ENCODE measurements around the gene NMT1. TPM values are rescaled to one million over a fixed set of nuclear protein-coding genes. Genes with fewer than 3 reads are reported as not detected.

NMT1 gene
- total RNA-seq, 1 experiment from 2014 or later: 733 TPM

GRCh38 chr17:45135978-45136791, 75.1 kb downstream of the NMT1 start:
- no peak for DNase-seq (ENCODE audit: low spot score)

DNA sequence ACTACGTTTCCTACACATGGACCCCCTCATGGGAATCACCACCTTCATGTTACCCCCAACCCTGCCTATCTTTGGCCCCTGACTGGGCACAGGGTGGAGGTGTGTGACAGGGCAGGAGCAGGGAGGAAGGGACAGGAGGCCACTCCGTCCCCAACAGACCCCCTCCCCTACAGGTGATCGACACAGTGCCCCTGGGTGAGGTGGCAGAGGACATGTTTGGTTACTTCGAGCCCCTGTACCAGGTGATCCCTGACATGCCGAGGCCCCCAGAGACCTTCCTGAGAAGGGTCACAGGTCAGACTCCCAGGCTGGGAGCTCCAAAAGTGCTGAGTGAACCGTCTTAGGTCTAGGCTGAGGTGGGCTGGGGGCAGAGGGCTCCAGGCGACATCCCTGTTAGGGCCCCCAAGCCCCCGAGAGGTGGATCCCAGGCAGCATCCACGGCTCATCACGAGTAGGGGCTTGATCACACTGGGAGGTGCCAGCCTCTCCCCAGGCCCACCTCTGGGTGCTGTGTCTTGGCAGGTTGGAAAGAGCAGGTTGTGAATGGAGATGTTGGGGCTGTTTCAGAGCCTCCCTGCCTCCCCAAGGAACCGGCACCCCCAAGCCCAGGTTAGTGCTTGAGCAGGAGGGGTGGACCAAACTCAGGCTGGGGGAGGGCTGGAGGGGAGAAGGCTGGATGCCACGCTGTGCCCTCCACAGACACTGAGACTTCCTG, 75.9 kb downstream of the NMT1 start:
- DNase-seq (ENCODE audit: low spot score): no peak

DNA sequence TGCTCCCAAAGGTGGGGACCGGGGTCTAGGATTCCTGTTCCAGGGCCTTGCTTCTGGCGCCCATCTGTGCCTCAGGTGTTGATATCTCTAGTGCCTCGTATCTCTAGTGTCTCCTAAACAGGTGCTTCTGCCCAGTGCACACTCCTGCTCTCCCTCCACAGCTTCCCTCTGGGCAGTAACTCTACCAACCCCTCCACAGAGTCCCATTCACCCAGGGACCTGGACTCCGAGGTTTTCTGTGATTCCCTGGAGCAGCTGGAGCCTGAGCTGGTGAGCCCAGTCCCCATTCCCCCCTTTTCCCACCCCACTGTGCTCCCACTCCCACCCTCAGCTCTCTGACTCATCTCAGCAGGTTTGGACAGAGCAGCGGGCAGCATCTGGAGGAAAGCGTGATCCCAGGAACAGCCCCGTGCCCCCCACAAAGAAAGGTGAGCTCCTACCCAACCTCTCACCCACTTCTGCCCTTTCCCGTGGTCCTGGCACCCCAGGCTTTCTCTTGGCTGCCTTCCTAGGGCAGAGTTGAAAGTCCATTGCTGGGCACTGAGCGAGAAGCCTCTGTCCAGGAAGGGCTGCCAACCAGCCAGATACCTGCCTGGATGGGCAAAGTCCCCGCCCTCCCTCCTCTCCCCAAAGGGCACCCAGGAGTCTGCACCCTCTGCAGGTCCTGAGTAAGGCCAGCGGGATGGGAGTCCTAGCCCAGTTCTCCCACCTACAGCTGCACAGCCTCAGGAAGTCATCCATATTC, 76.6 kb downstream of the NMT1 start:
- no peak for DNase-seq (ENCODE audit: low spot score)

- no peak for DNase-seq (ENCODE audit: low spot score)
These were observed 77.9 kb downstream of the NMT1 start for GRCh38 chr17:45138911-45139532.

- no peak for DNase-seq (ENCODE audit: low spot score)
These were observed 78.4 kb downstream of the NMT1 start for GRCh38 chr17:45139533-45139920.

GRCh38 chr17:45143094-45143670, 82.1 kb downstream of the NMT1 start:
- DNase-seq (ENCODE audit: low spot score): no peak

DNA sequence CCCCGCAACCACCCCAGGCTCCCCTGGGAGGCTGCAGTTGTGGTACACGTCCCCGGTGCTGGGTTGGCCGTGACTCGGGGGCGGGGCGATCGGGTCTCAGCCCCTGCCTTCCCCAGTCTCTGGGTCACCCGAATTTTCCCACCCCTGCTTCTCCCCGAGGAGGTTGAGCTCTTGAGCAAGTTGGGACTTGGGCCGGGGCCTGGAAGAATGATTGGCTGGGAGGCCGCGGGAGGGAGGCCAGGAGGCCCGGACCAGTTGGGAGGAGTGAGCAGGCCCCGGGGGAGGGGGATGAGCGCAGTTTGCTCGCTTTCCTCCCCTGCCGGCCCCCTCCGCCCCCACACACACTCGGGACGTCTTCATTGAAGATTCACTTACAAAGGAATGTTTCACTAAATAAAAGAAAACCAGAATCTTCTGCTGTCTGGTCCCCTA, 82.7 kb downstream of the NMT1 start:
- no peak for DNase-seq (ENCODE audit: low spot score)

DNA sequence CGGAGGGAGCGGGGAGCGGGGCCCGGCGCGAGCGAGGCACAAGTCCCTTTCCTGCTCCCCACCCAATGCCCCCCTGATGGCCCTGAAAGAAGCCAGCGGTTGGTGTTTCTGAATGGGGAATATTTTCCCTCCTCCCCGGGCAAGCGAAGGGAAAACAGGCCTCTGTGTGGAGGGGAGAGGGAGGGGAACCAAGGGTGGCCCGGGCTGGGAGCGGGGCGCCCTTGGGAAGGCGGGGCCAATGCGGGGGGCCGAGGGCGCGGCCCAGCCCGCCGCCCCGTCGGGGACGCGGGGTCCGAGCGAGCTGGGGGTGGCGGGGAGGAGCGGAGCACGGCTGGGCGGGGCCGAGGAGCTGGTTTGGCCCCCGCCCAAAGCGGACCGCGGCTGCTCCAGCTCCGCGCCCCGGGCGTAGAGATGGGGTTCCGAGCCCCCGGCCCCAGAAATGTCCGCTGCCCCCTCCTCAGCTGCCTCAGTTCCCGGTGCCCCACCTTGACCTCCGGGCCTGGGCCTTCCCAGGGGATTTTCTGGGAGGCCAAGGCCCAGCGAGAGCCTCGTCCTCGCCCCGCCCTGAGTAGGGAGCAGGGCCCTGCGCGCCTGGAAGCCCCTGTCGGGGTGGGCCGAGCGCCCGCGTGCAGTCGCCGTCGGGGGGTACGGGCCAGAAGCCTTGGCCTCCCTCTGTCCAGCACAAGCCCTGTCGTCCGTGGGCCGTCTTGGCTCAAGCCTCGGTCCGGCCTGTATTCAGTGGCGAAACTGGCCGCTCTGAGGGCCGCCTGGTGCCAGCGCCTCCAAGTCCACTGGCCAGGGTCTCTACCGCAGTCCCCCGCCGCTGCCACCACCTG, 83.3 kb downstream of the NMT1 start:
- no peak for DNase-seq (ENCODE audit: low spot score)

DNA sequence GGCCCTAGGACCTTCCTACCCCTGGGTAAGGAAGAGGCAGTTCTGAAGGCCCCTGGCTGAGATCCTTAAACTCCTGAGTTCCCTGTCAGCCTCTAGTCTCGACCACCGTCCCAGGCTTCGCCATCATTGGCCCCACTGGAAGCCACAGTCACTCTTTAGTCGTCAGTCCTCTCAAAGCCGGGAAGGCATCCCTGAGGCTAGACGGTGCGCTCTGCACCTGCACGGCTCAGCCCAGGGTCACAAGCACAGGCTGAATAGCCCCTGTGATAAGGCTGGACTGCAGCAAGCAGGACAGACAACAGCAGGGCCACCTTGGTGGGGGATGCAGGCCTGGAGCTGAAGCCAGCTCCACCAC, 83.9 kb downstream of the NMT1 start:
- DNase-seq (ENCODE audit: low spot score): no peak

DNA sequence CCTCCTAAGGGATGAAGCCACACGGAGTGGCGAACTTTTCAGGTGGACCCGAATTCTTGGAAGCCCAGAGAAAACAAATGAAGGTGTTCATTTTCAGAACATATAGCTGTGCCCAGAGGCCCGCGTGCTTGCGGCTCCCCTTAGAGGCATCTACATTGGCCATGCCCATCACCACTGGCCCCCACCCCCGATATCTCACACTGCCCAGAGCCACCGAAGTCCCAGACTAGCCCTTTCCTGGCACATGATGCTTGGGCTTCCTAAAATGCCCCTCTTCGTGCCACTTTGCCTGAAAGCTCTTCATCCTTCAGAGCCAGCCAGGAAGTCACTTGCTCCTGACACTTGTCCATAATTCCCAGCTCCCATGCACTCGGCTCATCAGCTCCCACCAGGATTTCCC, 85.0 kb downstream of the NMT1 start:
- DNase-seq (ENCODE audit: low spot score): no peak

GRCh38 chr17:45146592-45146889, 85.4 kb downstream of the NMT1 start:
- no peak for DNase-seq (ENCODE audit: low spot score)

DNA sequence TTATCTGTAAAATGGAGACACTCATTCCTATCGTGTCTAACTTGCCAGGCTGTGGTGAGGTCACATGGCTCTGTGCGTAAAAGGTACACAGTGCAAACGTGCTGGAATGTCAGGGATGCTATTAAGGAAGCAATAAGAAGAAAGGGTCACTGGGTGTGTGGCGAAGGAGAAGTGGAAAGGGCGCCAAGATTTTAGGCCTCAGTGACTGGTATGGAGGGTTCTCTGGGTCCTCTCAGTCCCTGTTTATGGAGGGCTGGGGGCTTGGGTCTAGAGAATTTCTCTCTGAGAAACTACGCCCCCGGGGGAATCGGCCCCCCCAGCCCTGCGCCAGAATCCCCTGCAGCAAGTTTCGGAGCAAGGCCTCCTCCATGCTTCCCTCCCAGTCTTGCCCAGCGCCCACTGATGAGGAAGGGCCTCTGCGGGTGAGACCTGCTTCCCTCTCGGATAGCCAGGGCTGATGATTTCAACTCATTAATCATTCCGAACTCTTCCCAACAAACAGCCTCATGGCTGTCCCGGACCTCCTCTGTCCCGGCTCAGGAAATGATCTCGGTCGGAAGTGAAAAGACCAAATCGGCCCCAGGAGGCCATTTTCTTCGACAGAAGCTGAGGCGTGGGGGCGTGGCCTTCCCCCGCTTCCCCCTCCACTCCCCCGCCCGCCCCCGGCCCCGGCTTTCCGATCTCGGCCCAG, 85.9 kb downstream of the NMT1 start:
- peak; percentile 67 for DNase-seq (ENCODE audit: low spot score)

DNA sequence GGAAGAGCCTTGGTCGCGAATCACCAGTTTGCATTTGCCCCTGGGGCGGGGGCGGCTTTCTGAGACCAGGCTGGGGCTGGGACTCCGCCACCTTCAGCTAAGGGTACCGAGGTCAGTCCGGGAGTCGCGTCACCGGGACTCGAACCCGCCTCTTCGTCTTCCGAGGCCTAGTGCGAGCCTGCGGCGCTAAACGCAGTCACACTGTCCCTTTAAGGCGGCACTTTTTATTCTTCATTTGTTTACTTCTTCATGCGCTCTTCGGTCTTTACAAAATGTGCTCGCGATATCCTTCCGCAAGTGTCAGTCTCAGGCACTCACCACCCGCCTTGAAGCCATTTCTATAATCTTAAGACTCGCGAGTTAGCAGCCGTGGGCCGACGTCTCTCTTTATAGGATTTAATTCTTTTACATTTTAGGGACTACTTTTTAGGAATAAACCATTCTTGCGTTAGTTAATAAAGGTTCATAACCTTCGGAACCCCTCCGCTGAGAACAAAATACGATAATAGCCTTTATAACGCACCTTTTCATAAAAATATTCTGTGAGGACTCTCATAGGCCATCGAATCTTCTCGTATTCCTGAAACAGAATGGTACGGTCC, 86.6 kb downstream of the NMT1 start:
- peak; percentile 89 for DNase-seq (ENCODE audit: low spot score)

DNA sequence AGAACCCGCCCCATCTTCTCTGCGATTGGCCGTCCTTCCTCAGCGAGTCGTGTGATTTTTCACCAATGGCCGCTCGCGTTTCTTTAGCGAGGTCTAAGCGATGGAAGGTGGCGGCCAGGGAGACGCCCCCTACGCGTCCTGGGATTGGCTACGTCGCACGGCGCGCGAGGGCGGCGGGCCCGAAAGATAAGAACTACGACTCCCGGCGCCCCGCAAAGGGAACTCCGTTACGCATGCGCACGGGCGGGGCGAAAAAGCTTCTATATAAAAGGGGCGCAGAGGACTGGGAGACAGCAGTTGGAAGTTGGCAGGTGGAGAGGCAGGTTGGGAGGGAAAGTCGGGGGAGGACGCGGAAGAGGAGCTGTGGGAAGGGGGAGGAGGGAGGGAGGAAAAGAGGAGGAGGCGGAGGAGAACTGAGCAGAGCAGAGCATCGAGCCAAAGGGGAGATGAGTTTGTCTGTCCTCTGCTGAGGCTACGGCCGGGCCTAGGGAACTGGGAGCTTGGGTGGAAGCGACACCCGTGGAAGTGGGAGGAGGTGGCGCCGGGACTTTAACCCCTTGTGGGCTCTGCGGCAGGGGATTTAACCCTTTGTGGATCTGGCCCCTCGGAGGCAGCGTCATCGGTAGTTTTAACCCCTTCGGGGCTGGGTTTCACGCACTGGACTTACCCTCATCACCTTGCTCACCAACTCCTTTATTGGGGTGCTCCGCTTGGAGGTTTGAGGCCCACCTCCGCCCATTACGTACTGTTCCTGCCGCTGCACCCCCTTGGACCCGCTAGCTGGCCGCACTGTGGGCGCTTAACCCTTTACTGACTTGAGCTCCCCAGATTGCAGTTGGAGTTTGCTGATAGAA, 87.3 kb downstream of the NMT1 start, which contains the start of gene HEXIM1:
TSS of gene HEXIM1 (plus strand) at position 293 of the 854 bp plus-strand sequence. CDS start 716 bp downstream, outside the sequence.
- DNase-seq (ENCODE audit: low spot score): peak; percentile 98

- DNase-seq (ENCODE audit: low spot score): peak; percentile 86
These were observed 88.0 kb downstream of the NMT1 start for GRCh38 chr17:45149037-45149668.

GRCh38 chr17:45149669-45150664, 88.8 kb downstream of the NMT1 start:
- peak; percentile 50 for DNase-seq (ENCODE audit: low spot score)

All from A172 (cell line).